GF-D8 (cell line): ENCODE data around the gene ZNF425.
"Not testable (repeated sequence)": the region's sequence is repeated elsewhere in the genome, so short reads cannot be mapped to it uniquely, and the experiment has no call there.

Source experiments
- DNase-seq: peaks from one replicate; lab custom pipeline; 2025; lab: John Stamatoyannopoulos, UW

Gene ZNF425

DNA sequence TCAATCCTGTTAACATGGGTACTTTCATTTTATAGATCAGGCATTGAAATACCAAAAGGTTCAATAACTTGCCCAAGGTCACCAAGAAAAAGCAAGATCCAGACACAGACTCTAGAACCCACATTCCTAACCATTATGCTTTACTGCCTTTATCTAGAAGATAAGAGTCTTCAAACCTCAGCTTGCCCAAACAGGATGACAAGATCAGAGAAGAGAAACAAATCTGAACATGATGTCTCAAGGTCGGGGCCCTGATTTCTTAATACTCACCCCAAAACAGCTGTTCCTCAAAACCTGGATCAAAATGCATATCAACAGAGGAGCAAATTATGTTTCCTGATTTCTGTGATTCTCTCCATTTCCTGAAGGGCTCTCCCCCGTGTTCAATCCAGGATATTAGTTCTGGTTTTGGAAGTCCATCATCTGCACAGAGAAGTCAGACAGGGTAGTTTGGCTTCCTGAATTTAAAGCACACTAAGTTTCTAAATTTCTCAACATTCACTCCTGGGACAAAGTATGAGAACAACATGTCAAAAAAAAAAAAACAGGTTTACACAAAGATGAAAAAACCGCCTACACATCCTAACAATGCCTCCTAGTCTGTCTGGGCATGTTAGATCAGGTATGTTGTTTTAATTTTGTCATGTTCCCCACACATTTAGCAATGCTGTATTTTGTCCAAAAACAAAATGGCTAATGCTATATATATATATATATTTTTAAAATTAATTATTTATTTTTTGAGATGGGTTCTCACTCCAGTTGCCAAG, 51.8 kb downstream of the ZNF425 start:
- DNase-seq = no peak

DNA sequence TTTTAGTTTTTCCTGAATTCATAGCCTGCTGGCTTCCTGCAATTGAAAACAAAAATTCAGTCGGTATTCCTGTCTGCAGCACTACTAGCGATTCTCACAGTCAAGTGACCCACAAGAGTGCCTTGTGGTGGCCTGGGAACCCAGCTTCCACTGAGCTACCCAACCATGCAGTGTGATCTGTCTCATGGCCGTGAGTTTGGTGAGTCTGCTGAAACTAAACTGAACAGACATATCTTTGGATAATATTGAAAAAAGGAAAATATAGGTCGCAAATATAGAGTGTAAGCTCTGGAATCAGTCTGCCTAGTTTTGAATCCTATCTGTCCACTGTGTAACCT, 53.7 kb downstream of the ZNF425 start:
- no peak for DNase-seq

DNA sequence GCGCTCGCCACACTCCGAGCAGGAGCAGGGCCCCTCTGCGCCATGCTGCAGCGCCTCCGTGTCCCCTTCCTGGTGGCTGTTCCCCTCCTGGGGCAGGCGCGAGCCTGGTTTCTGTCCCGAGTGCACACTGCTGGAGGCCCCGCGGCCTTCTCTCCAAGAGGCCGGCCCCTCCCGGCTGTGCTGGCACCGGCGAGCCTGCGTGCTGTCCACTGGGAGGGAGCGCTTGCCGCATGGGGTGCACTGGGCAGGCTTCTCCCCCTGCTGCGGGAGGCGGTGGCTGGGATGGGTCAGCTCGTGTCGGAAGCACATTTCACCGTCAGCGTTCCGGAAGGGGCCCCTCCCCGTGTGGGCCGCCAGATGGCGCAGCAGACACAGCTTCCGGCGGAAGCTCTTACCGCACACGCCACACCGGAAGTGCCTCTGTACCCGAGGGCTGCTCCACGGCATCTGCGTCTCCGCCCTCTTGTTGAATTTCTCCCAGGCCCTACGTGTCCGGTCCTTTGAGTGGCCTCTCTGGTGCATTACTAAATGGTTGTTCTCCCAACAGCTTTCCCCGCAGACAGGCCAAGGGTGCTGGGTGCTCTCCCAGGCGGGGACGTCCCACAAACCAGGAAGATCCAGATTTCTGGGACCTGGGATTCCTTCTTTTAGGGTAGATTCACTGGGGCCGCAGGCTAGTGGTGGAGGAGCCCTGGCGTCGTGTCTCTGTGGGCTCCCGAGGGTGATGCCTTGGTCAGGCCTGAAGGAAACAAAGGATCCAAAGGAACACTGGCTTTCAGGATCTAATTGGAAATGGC, 54.3 kb downstream of the ZNF425 start:
- no peak for DNase-seq

DNA sequence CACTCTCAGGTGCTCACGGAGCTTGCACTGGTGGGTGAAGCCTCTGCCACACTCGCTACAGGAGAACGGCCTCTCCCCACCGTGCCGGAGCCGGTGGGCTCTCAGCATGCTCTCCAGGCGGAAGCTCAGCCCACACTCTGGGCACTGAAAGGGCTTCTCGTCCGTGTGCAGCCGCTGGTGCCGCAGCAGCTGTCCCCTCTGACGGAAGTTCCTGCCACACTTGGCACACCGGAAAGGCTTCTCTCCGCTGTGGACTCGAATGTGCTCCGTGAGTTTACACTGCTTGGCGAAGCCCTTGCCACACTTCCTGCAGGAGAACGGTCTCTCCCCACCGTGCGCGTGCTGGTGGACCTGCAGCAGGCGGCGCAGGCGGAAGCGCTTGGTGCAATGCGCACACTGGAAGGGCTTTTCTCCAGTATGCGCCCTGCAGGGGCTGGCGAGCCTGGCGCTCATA, 54.9 kb downstream of the ZNF425 start:
- DNase-seq = no peak

DNA sequence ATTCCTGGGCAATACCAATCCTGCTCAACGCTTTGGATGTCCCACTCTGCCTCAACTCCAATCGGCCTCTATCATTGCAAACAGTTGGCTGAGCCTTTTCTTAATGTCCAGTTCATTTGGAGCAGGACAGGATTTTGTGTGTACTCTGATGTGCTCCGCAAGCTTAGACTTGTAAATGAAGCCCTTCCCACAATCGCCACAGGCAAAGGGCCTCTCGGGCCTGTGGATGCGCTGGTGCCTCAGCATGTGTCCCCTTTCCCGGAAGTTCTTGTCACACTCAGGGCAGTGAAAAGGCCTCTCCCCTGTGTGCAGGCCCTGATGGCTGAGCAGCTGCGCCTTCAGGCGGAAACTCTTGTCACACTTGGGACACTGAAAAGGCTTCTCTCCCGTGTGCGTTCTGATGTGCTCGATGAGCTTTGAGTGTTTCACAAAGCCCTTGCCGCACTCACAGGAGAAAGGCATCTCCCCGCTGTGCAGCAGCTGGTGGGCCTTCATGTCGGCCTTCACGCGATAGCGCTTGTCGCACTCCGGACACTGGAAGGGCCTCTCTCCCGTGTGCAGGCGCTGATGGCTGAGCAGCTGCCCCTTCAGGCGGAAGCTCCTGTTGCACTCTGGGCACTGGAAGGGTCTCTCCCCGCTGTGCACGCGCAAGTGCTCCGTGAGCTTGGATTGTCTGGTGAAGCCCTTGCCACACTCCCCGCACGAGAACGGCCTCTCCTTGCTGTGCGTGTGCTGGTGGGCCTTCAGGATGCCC, 55.6 kb downstream of the ZNF425 start:
- DNase-seq = no peak

DNA sequence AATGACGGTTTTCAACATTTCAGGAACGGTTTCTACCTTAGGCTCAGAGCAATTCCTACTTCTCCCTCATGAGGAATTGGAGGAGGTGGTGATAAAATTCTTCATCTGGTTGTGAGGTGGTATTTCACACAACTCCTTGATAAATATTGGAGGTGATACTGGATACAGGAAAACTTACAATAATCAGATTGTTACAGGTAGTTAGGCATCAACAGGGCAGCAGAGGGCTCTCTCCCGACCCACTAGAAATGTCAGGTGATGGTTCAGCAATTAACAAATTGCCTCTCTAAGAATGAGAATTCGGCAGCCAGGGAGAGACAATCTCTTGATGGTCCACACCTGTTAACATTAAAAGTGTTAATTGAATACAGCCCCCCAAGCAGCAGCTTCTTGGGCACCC, 58.3 kb downstream of the ZNF425 start:
- no peak for DNase-seq

DNA sequence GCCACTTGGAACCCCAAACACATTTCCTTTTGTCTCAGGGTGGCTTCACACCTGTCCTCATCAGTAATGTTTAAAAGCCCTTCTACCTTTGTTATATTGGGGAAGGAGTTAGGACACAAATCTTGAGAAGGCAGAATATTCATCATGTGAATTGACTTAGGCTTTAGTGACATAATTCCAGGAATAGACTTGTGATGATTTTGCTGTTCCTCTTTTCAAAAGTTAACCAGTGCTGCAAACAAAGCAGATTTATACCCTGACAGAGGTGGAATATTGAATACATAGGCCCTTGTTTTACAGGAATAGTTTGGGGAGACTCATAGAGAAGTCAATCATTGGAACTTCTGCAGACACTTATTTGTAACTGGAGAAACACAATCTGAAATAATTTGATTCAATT, 62.6 kb downstream of the ZNF425 start:
- DNase-seq = no peak

DNA sequence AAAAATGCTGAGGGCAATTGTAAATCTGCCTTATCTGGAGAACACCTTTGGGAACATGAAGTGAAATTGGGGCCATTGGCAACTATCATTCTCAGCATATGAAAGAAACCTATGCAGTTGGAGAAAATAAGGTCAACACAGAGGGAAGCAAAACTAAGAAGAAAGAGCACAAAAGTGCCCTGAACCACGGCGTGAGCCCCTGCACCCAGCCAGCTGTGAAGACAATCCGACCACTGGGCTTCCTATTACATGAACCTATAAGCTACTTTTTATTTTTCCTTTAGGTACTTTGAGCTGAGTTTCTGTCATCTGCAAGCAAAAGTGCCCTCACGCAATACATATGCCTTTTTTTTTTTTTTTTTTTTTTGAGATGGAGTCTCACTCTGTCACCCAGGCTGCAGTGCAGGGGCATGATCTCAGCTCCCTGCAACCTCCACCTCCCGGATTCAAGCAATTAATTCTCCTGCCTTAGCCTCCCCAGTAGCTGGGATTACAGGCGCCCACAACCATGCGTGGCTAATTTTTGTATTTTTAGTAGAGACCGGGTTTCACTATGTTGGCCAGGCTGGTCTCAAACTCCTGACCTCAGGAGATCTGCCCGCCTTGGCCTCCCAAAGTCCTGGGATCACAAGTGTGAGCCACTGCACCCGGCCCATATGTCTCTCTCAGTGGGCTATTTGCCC, 63.8 kb downstream of the ZNF425 start:
- not testable (repeated sequence) for DNase-seq

DNA sequence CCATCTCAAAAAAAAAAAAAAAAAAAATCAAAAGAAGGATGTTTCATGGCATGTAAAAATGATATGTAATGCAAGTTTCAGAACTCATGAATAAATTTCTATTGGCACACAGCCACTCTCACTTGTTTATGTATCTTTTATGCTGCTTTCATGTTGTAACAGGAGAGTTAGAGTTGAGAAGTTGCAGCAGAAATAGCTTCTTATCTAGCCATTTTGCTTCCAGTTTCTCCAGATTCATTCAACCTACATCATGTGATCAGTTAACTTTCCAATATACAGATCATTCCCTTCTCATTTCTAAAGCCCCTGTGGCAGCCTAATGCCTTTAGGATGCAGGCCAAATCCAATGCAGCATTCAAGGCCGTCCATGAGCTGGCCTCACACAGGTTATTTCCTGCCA, 66.0 kb downstream of the ZNF425 start:
- DNase-seq = no peak

DNA sequence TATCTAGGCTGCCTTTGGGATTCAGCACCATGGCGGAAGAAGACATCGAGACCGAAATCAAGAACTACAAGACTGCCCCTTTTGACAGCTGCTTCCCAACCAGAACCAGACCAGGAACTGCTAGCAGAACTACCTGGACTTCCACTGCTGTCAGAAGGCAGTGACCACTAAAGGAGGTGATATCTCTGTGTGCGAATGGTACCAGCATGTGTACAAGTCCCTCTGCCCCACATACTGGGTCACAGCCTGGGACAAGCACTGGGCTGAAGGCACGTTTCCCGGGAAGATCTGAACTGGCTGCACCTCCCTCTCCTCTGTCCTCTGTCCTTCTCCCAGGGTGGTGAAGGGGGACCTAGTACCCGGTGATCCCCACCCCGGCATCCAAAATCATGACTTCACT, 72.2 kb downstream of the ZNF425 start:
- DNase-seq = no peak

DNA sequence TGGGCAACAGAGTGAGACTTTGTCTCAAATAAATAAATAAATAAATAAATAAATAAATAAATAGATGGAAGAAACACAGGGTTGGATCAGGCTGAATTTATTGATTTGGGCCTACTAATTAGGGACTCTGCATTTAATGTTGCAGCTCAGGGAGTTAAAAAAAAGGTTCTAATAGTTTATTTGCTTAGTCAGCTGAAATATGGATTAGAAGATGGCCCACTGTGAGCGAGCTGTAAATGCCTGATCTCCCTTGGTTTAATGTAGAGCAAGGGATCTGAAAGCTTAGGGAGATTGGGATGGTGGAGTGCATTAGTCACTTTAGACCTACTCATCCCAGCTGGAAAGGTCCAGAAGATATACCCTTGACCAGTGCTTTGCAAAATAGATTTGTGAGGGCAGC, 72.7 kb downstream of the ZNF425 start:
- DNase-seq = no peak
